Measurements from ENCODE around the gene SEBOX.

DNA sequence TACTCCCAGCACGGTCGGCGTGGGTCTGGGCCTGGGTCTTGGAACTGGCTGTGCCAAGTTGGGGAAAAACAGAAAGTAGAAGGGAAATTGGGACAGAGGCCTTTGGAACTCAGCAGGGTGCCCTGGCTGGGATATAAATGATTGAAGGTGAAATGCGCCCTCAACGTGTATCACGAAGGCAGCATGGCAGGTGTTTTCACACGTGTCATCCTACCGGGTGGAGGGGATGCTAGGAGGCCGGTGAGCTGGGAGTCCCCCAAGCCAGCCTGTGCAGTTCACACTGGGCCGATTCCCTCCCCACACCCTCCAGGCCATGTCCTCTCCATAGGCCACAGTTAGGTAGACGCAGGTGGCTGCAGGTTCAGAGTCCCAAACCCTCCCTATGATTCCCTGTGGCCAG is 23.5 kb downstream of the SEBOX start:
- TF ChIP-seq CTCF (IDR thresholded peaks at IDR 0.05; ENCODE audit: low read length) (no peak), EZH2 (IDR thresholded peaks at IDR 0.05; ENCODE audit: borderline replicate concordance, low read length) (no peak)
